Liver (tissue), 3 donors: ENCODE results near the gene ST6GAL1.

ENCODE experiments used
- EGR1 ChIP-seq, 2 donors: IDR thresholded peaks; 2 replicates each; pipeline ENCODE4 v1.6.1; 2016 to 2018; ENCODE audit warnings: antibody characterized with exemption in 2 of 2, low read depth in 2 of 2
- GABPA ChIP-seq, 2 donors: IDR thresholded peaks in 1 of 2; conservative IDR thresholded peaks in 1 of 2; 2 replicates each; pipeline ENCODE4 v1.6.1; 2016; ENCODE audit warnings: antibody characterized with exemption in 2 of 2, mild to moderate bottlenecking in 1 of 2, moderate library complexity in 1 of 2
- RAD21 ChIP-seq, 2 donors: IDR thresholded peaks; 2 replicates each; pipeline ENCODE4 v1.6.1; 2016; ENCODE audit warnings: antibody characterized with exemption in 2 of 2, mild to moderate bottlenecking in 2 of 2
- TF ChIP-seq, protein P1 (sequence below): fragments of 150-350 bp; IDR thresholded peaks from 2 replicates; pipeline ENCODE4 v1.5.1; 2017; ENCODE audit warnings: improper control_type of control experiment, low read depth, low read length; ENCODE audit not compliant: missing input control
- TF ChIP-seq, protein P2 (sequence below): IDR thresholded peaks from 2 replicates; pipeline ENCODE4 v1.6.1; 2016; ENCODE audit warnings: antibody characterized with exemption
- donor health status: healthy.
- donor health status: healthy.

GRCh38 chr3:186920796-186921195, 9.5 kb upstream of the ST6GAL1 start:
- TF ChIP-seq, protein P1, sequence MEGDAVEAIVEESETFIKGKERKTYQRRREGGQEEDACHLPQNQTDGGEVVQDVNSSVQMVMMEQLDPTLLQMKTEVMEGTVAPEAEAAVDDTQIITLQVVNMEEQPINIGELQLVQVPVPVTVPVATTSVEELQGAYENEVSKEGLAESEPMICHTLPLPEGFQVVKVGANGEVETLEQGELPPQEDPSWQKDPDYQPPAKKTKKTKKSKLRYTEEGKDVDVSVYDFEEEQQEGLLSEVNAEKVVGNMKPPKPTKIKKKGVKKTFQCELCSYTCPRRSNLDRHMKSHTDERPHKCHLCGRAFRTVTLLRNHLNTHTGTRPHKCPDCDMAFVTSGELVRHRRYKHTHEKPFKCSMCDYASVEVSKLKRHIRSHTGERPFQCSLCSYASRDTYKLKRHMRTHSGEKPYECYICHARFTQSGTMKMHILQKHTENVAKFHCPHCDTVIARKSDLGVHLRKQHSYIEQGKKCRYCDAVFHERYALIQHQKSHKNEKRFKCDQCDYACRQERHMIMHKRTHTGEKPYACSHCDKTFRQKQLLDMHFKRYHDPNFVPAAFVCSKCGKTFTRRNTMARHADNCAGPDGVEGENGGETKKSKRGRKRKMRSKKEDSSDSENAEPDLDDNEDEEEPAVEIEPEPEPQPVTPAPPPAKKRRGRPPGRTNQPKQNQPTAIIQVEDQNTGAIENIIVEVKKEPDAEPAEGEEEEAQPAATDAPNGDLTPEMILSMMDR, result no peak
- TF ChIP-seq EGR1 (IDR thresholded peaks at IDR 0.05; ENCODE audit: low read depth in 2 of 2) (no peak), GABPA (IDR thresholded peaks at IDR 0.05 in 1 of 2, conservative IDR thresholded peaks at IDR 0.05 in 1 of 2) (no peak), RAD21 (IDR thresholded peaks at IDR 0.05) (no peak)
- TF ChIP-seq, protein P2, sequence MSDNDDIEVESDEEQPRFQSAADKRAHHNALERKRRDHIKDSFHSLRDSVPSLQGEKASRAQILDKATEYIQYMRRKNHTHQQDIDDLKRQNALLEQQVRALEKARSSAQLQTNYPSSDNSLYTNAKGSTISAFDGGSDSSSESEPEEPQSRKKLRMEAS, result no peak
